CD8-positive, alpha-beta memory T cell (primary cell): ENCODE data around the gene TREM1. TPM values are rescaled to one million over a fixed set of nuclear protein-coding genes. Genes with fewer than 3 reads are reported as not detected.

Experiments used
- CTCF ChIA-PET: fragments of 350-600 bp; sonication (Branson Sonifier 250); formaldehyde crosslinking; loops from one replicate; lab custom pipeline; 2021; ENCODE audit warnings: antibody characterized with exemption; lab: Charles Lee
- POLR2A ChIA-PET: fragments of 350-600 bp; sonication (Branson Sonifier 250); formaldehyde crosslinking; loops from one replicate; lab custom pipeline; 2021; ENCODE audit warnings: antibody characterized with exemption; lab: Charles Lee
- DNase-seq, 5 donors: peaks; one replicate each; pipeline versions ENCODE4 v3.0.0 to v3.0.0-alpha.2; 2020 to 2022; ENCODE audit warnings: mixed read lengths in 1 of 5
- H3K27ac ChIP-seq: one replicate; pipeline ENCODE4 v1.7.0; 2013; ENCODE audit warnings: low read depth, mild to moderate bottlenecking, low read length, moderate library complexity
- H3K27me3 ChIP-seq: 2 replicates; pipeline ENCODE4 v1.7.0; 2013; ENCODE audit warnings: low read length, mild to moderate bottlenecking; ENCODE audit not compliant: insufficient read depth, poor library complexity, severe bottlenecking
- H3K36me3 ChIP-seq: 2 replicates; pipeline ENCODE4 v1.7.0; 2013; ENCODE audit warnings: mild to moderate bottlenecking, low read length, moderate library complexity; ENCODE audit not compliant: insufficient read depth
- H3K4me1 ChIP-seq: 2 replicates; pipeline ENCODE4 v1.7.0; 2013; ENCODE audit warnings: mild to moderate bottlenecking, low read length, moderate library complexity; ENCODE audit not compliant: insufficient read depth
- H3K4me3 ChIP-seq: 2 replicates; pipeline ENCODE4 v1.7.0; 2013; ENCODE audit warnings: mild to moderate bottlenecking, low read length
- H3K9me3 ChIP-seq: 2 replicates; pipeline ENCODE4 v1.7.0; 2013; ENCODE audit warnings: mild to moderate bottlenecking, low read length
- H3K27ac Mint-ChIP-seq, 8 donors: one replicate each; pipeline ENCODE4 v1.8.0; 2020 to 2021; ENCODE audit warnings: mixed read lengths in 8 of 8, mild to moderate bottlenecking in 6 of 8, inconsistent platforms in 3 of 8, moderate library complexity in 3 of 8
- H3K27me3 Mint-ChIP-seq, 2 donors: one replicate each; pipeline ENCODE4 v1.8.0; 2020 to 2021; ENCODE audit warnings: mixed read lengths in 2 of 2, mild to moderate bottlenecking in 1 of 2, moderate library complexity in 1 of 2
- H3K36me3 Mint-ChIP-seq, 3 donors: one replicate each; pipeline ENCODE4 v1.8.0; 2020 to 2021; ENCODE audit warnings: mixed read lengths in 3 of 3, inconsistent platforms in 1 of 3, mild to moderate bottlenecking in 1 of 3
- H3K4me1 Mint-ChIP-seq, 3 donors: one replicate each; pipeline ENCODE4 v1.8.0; 2020 to 2021; ENCODE audit warnings: mixed read lengths in 3 of 3, inconsistent platforms in 1 of 3, mild to moderate bottlenecking in 1 of 3
- H3K4me3 Mint-ChIP-seq, 7 donors: one replicate each; pipeline ENCODE4 v1.8.0; 2020 to 2021; ENCODE audit warnings: mixed read lengths in 7 of 7, mild to moderate bottlenecking in 6 of 7, moderate library complexity in 4 of 7, inconsistent platforms in 2 of 7
- H3K9me3 Mint-ChIP-seq, 5 donors: one replicate each; pipeline ENCODE4 v1.8.0; 2020 to 2022; ENCODE audit warnings: mixed read lengths in 5 of 5, mild to moderate bottlenecking in 3 of 5, moderate library complexity in 2 of 5, inconsistent platforms in 1 of 5
- polyA plus RNA-seq: library from polyadenylated mRNA; unstranded; fragments of 300-500 nt; fragmentation: Illumina TruSeq; gene quantifications from one replicate; pipeline ENCODE4 v1.2.3, GENCODE V29; 2021
- total RNA-seq, 2 experiments: library from RNA; stranded (reverse); gene quantifications; one replicate each; pipeline ENCODE4 v1.2.3, GENCODE V29; 2021

Gene TREM1
- total and polyA plus RNA-seq, 3 experiments from 2014 or later = not detected

DNA sequence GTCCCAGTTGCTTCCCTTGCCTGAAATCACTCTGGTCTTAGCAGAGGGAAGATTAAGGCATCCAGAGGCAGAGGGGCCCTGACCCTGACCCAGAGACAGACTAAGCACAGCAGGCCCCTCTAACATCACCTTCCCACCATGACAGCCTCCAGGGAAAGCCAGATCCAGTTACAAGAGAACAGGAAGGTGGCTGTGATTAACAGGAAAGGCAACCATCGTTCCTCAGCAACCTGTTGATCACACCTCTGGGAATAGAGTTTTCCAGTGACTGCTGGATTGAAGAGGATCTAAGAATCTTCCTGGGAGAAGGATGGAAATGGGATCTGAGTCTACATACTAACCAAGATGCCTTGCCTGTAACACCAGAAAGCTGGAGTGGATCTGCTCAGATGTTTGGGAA lies 5.2 kb upstream of the TREM1 start:
- Histone ChIP-seq H3K4me3 (no peak overlapping the region), H3K4me1 (no peaks in the 10 kb centered on the region), H3K27me3 (no peaks in the 10 kb centered on the region), H3K36me3 (no peaks in the 10 kb centered on the region), H3K9me3 (no peaks in the 10 kb centered on the region), H3K27ac (no peak overlapping the region)
- no peaks in the 10 kb centered on the region for H3K36me3 Mint-ChIP-seq
- H3K9me3 Mint-ChIP-seq = no peaks in the 10 kb centered on the region
- CTCF ChIA-PET = no interaction called here
- peaks cover 0 to 10% of the 10 kb centered on the region in 2 donors for H3K27me3 Mint-ChIP-seq
- POLR2A ChIA-PET = no interaction called here
- H3K4me1 Mint-ChIP-seq = peaks cover 0 to under 1% (median 0%) of the 10 kb centered on the region in 3 donors
- no peak for DNase-seq
- H3K4me3 Mint-ChIP-seq = no peak overlapping the region
- H3K27ac Mint-ChIP-seq = no peak overlapping the region

DNA sequence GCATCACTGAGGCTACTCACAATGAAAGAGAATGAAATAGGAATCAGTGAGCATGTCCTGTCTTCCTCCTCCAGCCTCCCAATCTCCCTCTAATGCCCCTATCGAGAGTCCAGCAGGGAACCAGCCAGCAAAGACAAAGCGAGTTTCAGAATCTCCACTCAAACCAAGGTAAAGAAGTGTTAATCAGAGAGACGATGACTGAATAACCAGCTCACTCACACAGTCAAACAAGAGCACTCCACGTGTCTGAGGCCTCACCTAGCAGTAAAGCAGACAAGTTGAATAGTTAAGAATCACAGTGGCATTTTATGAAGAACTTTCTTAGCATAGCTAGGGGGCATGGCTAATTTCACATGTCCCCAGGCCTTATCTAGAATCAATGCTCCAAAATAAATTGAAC lies 3.3 kb upstream of the TREM1 start:
- Mint-ChIP-seq H3K27ac (no peak overlapping the region), H3K27me3 (peaks cover 0 to 28% of the 10 kb centered on the region in 2 donors), H3K9me3 (no peaks in the 10 kb centered on the region), H3K4me3 (peak overlapping the region in 1 of 7 donors; percentile 5), H3K36me3 (peaks cover 0 to 6% (median 0%) of the 10 kb centered on the region in 3 donors), H3K4me1 (no peaks in the 10 kb centered on the region)
- H3K4me3 ChIP-seq = no peak overlapping the region
- CTCF ChIA-PET = interaction anchor here (1.1 kb wide), 1 partner anchor 11 kb away, joined by 3 read pairs; no protein-coding TSS in a partner anchor
- no peak for DNase-seq
- no peaks in the 10 kb centered on the region for H3K4me1 ChIP-seq
- H3K9me3 ChIP-seq = no peaks in the 10 kb centered on the region
- POLR2A ChIA-PET = no interaction called here
- H3K27ac ChIP-seq = no peak overlapping the region
- no peaks in the 10 kb centered on the region for H3K27me3 ChIP-seq
- H3K36me3 ChIP-seq = no peaks in the 10 kb centered on the region

DNA sequence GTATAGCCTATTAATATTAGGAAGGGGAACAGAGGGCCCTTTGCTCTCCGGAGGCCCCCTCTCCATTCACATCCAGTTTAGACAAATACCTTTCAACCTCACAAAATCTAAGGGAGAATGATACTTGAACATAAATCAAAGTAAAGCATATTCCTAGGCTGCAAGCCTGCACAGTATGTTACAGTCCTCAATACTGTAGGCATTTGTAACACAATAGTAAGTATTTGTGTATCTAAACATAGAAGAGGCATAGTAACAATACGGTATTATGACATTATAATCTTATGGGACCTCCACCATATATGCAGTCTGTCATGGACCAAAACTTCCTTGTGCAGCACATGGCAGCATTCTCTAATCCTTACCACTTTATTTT lies 2.3 kb upstream of the TREM1 start:
- no peak overlapping the region for H3K4me3 Mint-ChIP-seq
- H3K4me1 Mint-ChIP-seq = no peaks in the 10 kb centered on the region
- peaks cover 0 to 12% (median 0%) of the 10 kb centered on the region in 3 donors for H3K36me3 Mint-ChIP-seq
- no peaks in the 10 kb centered on the region for H3K36me3 ChIP-seq
- ChIA-PET CTCF (no interaction called here), POLR2A (no interaction called here)
- H3K9me3 Mint-ChIP-seq = no peaks in the 10 kb centered on the region
- no peak for DNase-seq
- peaks cover 0 to 36% of the 10 kb centered on the region in 2 donors for H3K27me3 Mint-ChIP-seq
- H3K27ac ChIP-seq = no peak overlapping the region
- H3K27ac Mint-ChIP-seq = no peak overlapping the region
- H3K9me3 ChIP-seq = no peaks in the 10 kb centered on the region
- no peak overlapping the region for H3K4me3 ChIP-seq
- no peaks in the 10 kb centered on the region for H3K27me3 ChIP-seq
- no peaks in the 10 kb centered on the region for H3K4me1 ChIP-seq

DNA sequence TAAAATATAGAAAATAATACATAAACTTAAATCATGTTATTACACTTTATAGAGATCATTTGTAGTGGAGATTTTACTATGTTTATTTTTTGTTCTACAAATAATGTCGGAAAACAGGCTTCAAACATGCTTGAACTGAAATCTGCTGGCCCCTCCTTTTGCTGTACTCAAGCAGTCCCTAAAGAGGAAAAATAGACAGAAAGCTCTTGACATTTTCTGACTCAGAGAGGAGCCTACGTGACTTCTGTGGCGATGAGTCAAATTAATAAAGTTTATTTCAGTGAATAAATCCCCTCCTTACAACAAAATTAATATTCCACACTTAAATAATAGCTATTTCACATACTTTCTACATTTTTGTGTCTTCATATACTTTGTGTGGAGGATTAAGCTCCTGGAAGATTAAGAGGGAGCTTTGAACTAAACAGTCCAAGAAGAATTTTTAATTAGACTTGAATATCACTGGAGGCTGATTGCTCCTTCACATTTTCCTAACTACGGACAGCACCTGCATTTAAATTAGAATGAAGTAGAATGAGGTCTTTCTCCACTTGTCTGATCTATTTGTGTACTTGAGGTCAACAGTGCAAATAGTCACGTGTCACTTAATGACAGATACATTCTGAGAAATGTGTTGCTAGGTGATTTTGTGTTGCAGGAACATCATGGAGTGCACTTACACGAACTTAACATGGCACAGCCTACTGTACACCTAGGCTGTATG lies 1.7 kb upstream of the TREM1 start:
- Mint-ChIP-seq H3K27me3 (peaks cover 0 to 39% of the 10 kb centered on the region in 2 donors), H3K36me3 (peaks cover 0 to 14% (median 0%) of the 10 kb centered on the region in 3 donors), H3K4me3 (no peak overlapping the region), H3K9me3 (no peaks in the 10 kb centered on the region), H3K4me1 (no peaks in the 10 kb centered on the region), H3K27ac (no peak overlapping the region)
- no peak overlapping the region for H3K27ac ChIP-seq
- DNase-seq = no peak
- no peaks in the 10 kb centered on the region for H3K27me3 ChIP-seq
- H3K36me3 ChIP-seq = no peaks in the 10 kb centered on the region
- no peaks in the 10 kb centered on the region for H3K4me1 ChIP-seq
- no peak overlapping the region for H3K4me3 ChIP-seq
- no peaks in the 10 kb centered on the region for H3K9me3 ChIP-seq
- POLR2A ChIA-PET = no interaction called here
- CTCF ChIA-PET = interaction anchor here (1.1 kb wide), 1 partner anchor 10 kb away, joined by 4 read pairs; no protein-coding TSS in a partner anchor

DNA sequence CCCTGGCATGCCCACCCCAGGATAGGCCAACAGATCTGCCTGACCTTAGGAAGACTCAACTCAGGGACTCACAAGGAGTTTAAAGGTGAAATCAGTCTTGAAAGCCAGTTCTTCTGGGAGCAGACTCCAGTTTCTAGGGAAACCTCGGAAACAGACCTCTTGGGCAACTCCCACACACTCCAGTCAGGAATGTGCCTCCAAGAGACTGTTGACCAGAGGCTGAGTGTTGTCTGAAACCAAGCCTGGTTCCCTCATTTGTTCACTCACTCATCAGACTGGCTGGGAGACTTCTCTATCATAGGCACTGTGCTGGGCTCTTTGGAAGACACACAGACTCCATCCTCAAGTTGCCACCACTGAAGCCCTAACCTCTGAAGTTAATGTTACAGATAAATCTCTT lies 1.8 kb downstream of the TREM1 start:
- H3K27me3 ChIP-seq = no peaks in the 10 kb centered on the region
- Mint-ChIP-seq H3K27me3 (peaks cover 2 to 39% of the 10 kb centered on the region in 2 donors), H3K4me1 (no peaks in the 10 kb centered on the region), H3K36me3 (peaks cover 0 to 14% (median 0%) of the 10 kb centered on the region in 3 donors), H3K27ac (no peak overlapping the region), H3K9me3 (peaks cover 0 to 2% (median 0%) of the 10 kb centered on the region in 5 donors), H3K4me3 (no peak overlapping the region)
- DNase-seq = no peak
- no peak overlapping the region for H3K27ac ChIP-seq
- H3K36me3 ChIP-seq = no peaks in the 10 kb centered on the region
- no peak overlapping the region for H3K4me3 ChIP-seq
- ChIA-PET CTCF (no interaction called here), POLR2A (no interaction called here)
- no peaks in the 10 kb centered on the region for H3K9me3 ChIP-seq
- no peaks in the 10 kb centered on the region for H3K4me1 ChIP-seq

DNA sequence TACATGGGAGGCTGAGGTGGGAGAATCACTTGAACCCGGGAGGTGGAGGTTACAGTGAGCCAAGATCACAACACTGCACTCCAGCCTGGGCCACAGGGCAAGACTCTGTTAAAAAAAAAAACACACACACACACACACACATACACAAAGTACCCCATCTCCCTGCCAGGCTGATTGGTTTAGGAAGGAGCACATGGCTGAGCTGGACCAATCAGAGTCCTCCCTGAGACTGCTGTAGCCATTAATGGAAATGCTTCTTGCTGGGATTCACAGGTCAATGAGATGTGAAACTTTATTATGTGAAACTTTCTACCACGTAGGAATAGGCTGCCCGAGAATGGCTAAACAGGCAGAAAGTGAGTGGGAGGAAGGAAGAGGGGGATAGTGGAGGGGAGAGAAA lies 2.9 kb downstream of the TREM1 start:
- H3K4me1 Mint-ChIP-seq = peaks cover 7 to 8% (median 8%) of the 10 kb centered on the region in 3 donors
- peaks cover 0 to 2% (median 0%) of the 10 kb centered on the region in 5 donors for H3K9me3 Mint-ChIP-seq
- H3K4me3 Mint-ChIP-seq = no peak overlapping the region
- no peak overlapping the region for H3K4me3 ChIP-seq
- ChIA-PET POLR2A (no interaction called here), CTCF (no interaction called here)
- H3K27me3 ChIP-seq = no peaks in the 10 kb centered on the region
- no peaks in the 10 kb centered on the region for H3K9me3 ChIP-seq
- no peak overlapping the region for H3K27ac Mint-ChIP-seq
- H3K27me3 Mint-ChIP-seq = peaks cover 5 to 39% of the 10 kb centered on the region in 2 donors
- H3K4me1 ChIP-seq = peaks cover 9% of the 10 kb centered on the region
- peaks cover 0 to 14% (median 0%) of the 10 kb centered on the region in 3 donors for H3K36me3 Mint-ChIP-seq
- H3K36me3 ChIP-seq = no peaks in the 10 kb centered on the region
- no peak overlapping the region for H3K27ac ChIP-seq
- no peak for DNase-seq

DNA sequence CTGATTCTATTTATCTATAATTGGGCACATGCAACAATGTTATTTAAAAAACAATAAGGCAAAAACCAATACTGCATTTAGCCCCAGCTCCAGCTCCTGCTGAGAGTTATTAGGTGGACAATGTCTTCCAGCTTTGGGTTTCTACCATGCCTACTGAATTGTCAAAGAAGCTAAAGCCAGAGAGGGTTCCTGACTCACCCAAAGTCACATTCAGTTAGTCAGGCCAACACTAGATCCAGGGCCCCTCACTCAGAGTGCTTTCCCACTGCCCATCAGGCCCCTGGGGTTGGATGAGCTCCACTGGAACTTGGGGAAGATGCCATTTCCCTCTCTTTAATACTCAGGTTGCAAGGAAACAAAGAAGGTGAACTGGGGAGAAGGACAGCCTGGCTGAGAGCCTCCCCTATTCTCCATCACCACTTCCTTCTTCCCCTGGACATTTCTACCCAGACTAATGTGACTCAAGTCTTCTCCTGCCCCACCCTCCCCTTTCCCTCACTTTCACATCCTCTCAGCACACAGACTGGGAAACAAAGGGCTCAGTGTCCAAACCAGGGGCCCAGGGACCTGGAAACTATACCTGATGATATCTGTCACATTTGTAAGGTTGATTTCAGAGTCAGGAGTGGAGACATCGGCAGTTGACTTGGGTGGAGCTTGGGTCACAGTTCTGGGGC lies 6.0 kb downstream of the TREM1 start:
- Histone ChIP-seq H3K4me3 (no peak overlapping the region), H3K27ac (no peak overlapping the region), H3K4me1 (peaks cover 10% of the 10 kb centered on the region), H3K27me3 (no peaks in the 10 kb centered on the region), H3K9me3 (no peaks in the 10 kb centered on the region), H3K36me3 (no peaks in the 10 kb centered on the region)
- Mint-ChIP-seq H3K4me1 (peaks cover 7 to 10% (median 8%) of the 10 kb centered on the region in 3 donors), H3K27ac (no peak overlapping the region), H3K36me3 (peaks cover 0 to 11% (median 0%) of the 10 kb centered on the region in 3 donors), H3K4me3 (peak overlapping the region in 1 of 7 donors; percentile 48), H3K27me3 (peaks cover 8 to 33% of the 10 kb centered on the region in 2 donors), H3K9me3 (peaks cover 0 to 2% (median 0%) of the 10 kb centered on the region in 5 donors)
- DNase-seq = no peak
- ChIA-PET CTCF (no interaction called here), POLR2A (no interaction called here)
